Measurements from ENCODE around the gene RGS3.

The RGS3 gene

GRCh38 chr9:113630386-113631136 is 167.0 kb downstream of the RGS3 start:
- Histone ChIP-seq H3K4me3 (ENCODE audit: low read depth, low read length) (no peak overlapping the region), H3K36me3 (no peaks in the 10 kb centered on the region), H3K9me3 (no peaks in the 10 kb centered on the region), H3K27me3 (no peaks in the 10 kb centered on the region), H3K4me1 (no peaks in the 10 kb centered on the region)
- DNase-seq: no peak
- no peak for TF ChIP-seq CTCF (IDR thresholded peaks at IDR 0.05; ENCODE audit: low read depth, low read length)

GRCh38 chr9:113631137-113631765 is 167.7 kb downstream of the RGS3 start:
- Histone ChIP-seq H3K9me3 (no peaks in the 10 kb centered on the region), H3K4me1 (no peaks in the 10 kb centered on the region), H3K4me3 (ENCODE audit: low read depth, low read length) (no peak overlapping the region), H3K36me3 (no peaks in the 10 kb centered on the region), H3K27me3 (no peaks in the 10 kb centered on the region)
- no peak for TF ChIP-seq CTCF (IDR thresholded peaks at IDR 0.05; ENCODE audit: low read depth, low read length)
- no peak for DNase-seq

GRCh38 chr9:113631871-113632665 is 168.5 kb downstream of the RGS3 start:
- no peak for DNase-seq
- H3K4me1 ChIP-seq: no peaks in the 10 kb centered on the region
- H3K27me3 ChIP-seq: no peaks in the 10 kb centered on the region
- no peak for TF ChIP-seq CTCF (IDR thresholded peaks at IDR 0.05; ENCODE audit: low read depth, low read length)
- H3K9me3 ChIP-seq: no peaks in the 10 kb centered on the region
- H3K4me3 ChIP-seq (ENCODE audit: low read depth, low read length): no peak overlapping the region
- no peaks in the 10 kb centered on the region for H3K36me3 ChIP-seq

GRCh38 chr9:113632776-113633590 is 169.5 kb downstream of the RGS3 start:
- no peak for TF ChIP-seq CTCF (IDR thresholded peaks at IDR 0.05; ENCODE audit: low read depth, low read length)
- no peak overlapping the region for H3K4me3 ChIP-seq (ENCODE audit: low read depth, low read length)
- no peaks in the 10 kb centered on the region for H3K4me1 ChIP-seq
- H3K36me3 ChIP-seq: no peaks in the 10 kb centered on the region
- H3K9me3 ChIP-seq: no peaks in the 10 kb centered on the region
- H3K27me3 ChIP-seq: no peaks in the 10 kb centered on the region
- DNase-seq: no peak

GRCh38 chr9:113633782-113634595 is 170.5 kb downstream of the RGS3 start:
- DNase-seq: no peak
- no peaks in the 10 kb centered on the region for H3K4me1 ChIP-seq
- H3K27me3 ChIP-seq: no peaks in the 10 kb centered on the region
- TF ChIP-seq CTCF (IDR thresholded peaks at IDR 0.05; ENCODE audit: low read depth, low read length): no peak
- no peaks in the 10 kb centered on the region for H3K9me3 ChIP-seq
- H3K4me3 ChIP-seq (ENCODE audit: low read depth, low read length): no peak overlapping the region
- no peaks in the 10 kb centered on the region for H3K36me3 ChIP-seq

All from BE2C (cell line).